HEK293 (cell line): ENCODE measurements around the gene FIBP.

Experiments used
- CTCF ChIA-PET: fragments of 350-600 bp; formaldehyde crosslinking; extraction: SDS; loops from one replicate; lab custom pipeline; 2021; ENCODE audit warnings: antibody characterized with exemption; lab: Yijun Ruan, JAX
- POLR2A ChIA-PET: fragments of 300-600 bp; formaldehyde crosslinking; extraction: SDS; loops from one replicate; lab custom pipeline; 2020; ENCODE audit warnings: antibody characterized with exemption, inconsistent platforms; lab: Yijun Ruan, JAX
- H3K27ac ChIP-seq: fragments of 200-500 bp; sonication (Bioruptor generic); 2 replicates; pipeline ENCODE4 v1.5.1; 2014; ENCODE audit warnings: low read depth, low read length, control low read depth, inconsistent platforms; ENCODE audit errors: extremely low read depth
- H3K36me3 ChIP-seq, 2 experiments: fragments of 200-500 bp in 1 of 2; sonication (Bioruptor generic) in 1 of 2; 1 replicate in 1 of 2; 2 replicates in 1 of 2; pipeline ENCODE4 v1.5.1; 2014 to 2017; ENCODE audit warnings: inconsistent platforms in 2 of 2, low read length in 2 of 2; ENCODE audit not compliant: control insufficient read depth in 2 of 2, insufficient read depth in 1 of 2
- H3K4me1 ChIP-seq: fragments of 200-500 bp; sonication (Bioruptor generic); 2 replicates; pipeline ENCODE4 v1.5.1; 2014; ENCODE audit warnings: mild to moderate bottlenecking, low read length, inconsistent platforms; ENCODE audit not compliant: control insufficient read depth, insufficient read depth
- H3K4me3 ChIP-seq: 2 replicates; pipeline ENCODE4 v1.5.1; 2011; ENCODE audit warnings: low read depth, mild to moderate bottlenecking, control low read depth, low read length, moderate library complexity
- H3K9me3 ChIP-seq: fragments of 200-500 bp; sonication (Bioruptor generic); 2 replicates; pipeline ENCODE4 v1.5.1; 2014; ENCODE audit warnings: low read depth, low read length, inconsistent platforms; ENCODE audit not compliant: control insufficient read depth, insufficient read depth
- KLF1 ChIP-seq: fragments of 450-650 bp; formaldehyde crosslinking; IDR thresholded peaks from 2 replicates; pipeline ENCODE4 v1.5.1; 2016; ENCODE audit warnings: missing biosample characterization, missing genetic modification characterization
- REPIN1 ChIP-seq: fragments of 450-650 bp; formaldehyde crosslinking; IDR thresholded peaks from 2 replicates; pipeline ENCODE4 v1.5.1; 2017; ENCODE audit warnings: missing biosample characterization, missing genetic modification characterization, low read depth
- YY1 ChIP-seq: fragments of 450-650 bp; formaldehyde crosslinking; IDR thresholded peaks from 2 replicates; pipeline ENCODE4 v1.5.1; 2018; ENCODE audit warnings: missing biosample characterization, missing genetic modification characterization
- ZNF112 ChIP-seq: fragments of 450-650 bp; formaldehyde crosslinking; IDR thresholded peaks from 2 replicates; pipeline ENCODE4 v1.5.0; 2017; ENCODE audit warnings: missing biosample characterization, missing genetic modification characterization
- ZNF660 ChIP-seq: fragments of 450-650 bp; IDR thresholded peaks from 2 replicates; pipeline ENCODE4 v1.5.1; 2018; ENCODE audit warnings: missing biosample characterization, mild to moderate bottlenecking, missing genetic modification characterization
- ZSCAN4 ChIP-seq: fragments of 450-650 bp; formaldehyde crosslinking; IDR thresholded peaks from 2 replicates; pipeline ENCODE4 v1.5.1; 2017; ENCODE audit warnings: missing biosample characterization, missing genetic modification characterization
- TF ChIP-seq, protein P1 (sequence below): fragments of 450-650 bp; formaldehyde crosslinking; IDR thresholded peaks from 2 replicates; pipeline ENCODE4 v1.5.1; 2016; ENCODE audit warnings: missing biosample characterization, missing genetic modification characterization

The FIBP gene

GRCh38 chr11:65834202-65834601, 54.1 kb downstream of the FIBP start:
- CTCF ChIA-PET, result interaction anchor here (1.3 kb wide), 1 partner anchor 16 kb away, joined by 4 read pairs; no protein-coding TSS in a partner anchor
- POLR2A ChIA-PET, result interaction anchor here (0.7 kb wide), 2 partner anchors 15 to 37 kb away, joined by 3 to 4 read pairs; no protein-coding TSS in a partner anchor
- TF ChIP-seq KLF1 (tag by site-specific recombination) (no peak), REPIN1 (tag by site-specific recombination) (no peak), YY1 (tag by site-specific recombination) (no peak), ZSCAN4 (tag by site-specific recombination) (peak; percentile 27; the same call in 1 of the 2 replicates), ZNF112 (tag by site-specific recombination) (peak; percentile 22; the same call in 1 of the 2 replicates), ZNF660 (tag by site-specific recombination) (no peak)
- TF ChIP-seq, protein P1, sequence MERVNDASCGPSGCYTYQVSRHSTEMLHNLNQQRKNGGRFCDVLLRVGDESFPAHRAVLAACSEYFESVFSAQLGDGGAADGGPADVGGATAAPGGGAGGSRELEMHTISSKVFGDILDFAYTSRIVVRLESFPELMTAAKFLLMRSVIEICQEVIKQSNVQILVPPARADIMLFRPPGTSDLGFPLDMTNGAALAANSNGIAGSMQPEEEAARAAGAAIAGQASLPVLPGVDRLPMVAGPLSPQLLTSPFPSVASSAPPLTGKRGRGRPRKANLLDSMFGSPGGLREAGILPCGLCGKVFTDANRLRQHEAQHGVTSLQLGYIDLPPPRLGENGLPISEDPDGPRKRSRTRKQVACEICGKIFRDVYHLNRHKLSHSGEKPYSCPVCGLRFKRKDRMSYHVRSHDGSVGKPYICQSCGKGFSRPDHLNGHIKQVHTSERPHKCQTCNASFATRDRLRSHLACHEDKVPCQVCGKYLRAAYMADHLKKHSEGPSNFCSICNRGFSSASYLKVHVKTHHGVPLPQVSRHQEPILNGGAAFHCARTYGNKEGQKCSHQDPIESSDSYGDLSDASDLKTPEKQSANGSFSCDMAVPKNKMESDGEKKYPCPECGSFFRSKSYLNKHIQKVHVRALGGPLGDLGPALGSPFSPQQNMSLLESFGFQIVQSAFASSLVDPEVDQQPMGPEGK (tag by site-specific recombination), result no peak
- H3K4me1 ChIP-seq, result no peaks in the 10 kb centered on the region
- H3K4me3 ChIP-seq, result peak overlapping the region; percentile 39
- no peak overlapping the region for H3K27ac ChIP-seq
- no peaks in the 10 kb centered on the region for H3K9me3 ChIP-seq
- no peaks in the 10 kb centered on the region for H3K36me3 ChIP-seq
